SKM-1 treated with dmso at 0.1 percent for 144 hours (cell line): ENCODE data around the gene CDC6.
A peak's percentile ranks its signal among the peaks of the same experiment; 100 is the strongest.
"Not testable (repeated sequence)": the region's sequence is repeated elsewhere in the genome, so short reads cannot be mapped to it uniquely, and the experiment has no call there.

Experiments
- DNase-seq: peaks from one replicate; lab custom pipeline; 2025; ENCODE audit not compliant: unreplicated experiment; lab: John Stamatoyannopoulos, UW

The CDC6 gene

DNA sequence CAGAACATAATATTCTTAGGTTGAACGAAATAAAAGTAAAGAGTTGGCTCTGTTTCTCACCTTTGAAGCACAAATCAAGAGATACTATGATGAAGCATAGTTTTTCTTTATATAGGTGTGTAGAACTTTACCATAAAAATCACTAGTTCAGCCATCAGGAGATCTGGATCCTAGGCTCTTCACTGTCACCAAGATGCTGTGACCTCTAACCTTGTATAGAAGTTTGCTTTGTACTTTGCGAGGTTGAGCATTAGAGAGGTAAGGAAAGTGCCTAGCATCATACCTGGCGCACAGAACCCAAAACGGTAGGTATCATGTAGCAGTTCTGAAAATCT lies 553 bp upstream of the CDC6 start:
- DNase-seq: no peak

- DNase-seq: peak; percentile 56
Measured at GRCh38 chr17:40290629-40291280, 3.1 kb downstream of the CDC6 start.

- DNase-seq: no peak
Measured at GRCh38 chr17:40291281-40291664, 3.6 kb downstream of the CDC6 start.

DNA sequence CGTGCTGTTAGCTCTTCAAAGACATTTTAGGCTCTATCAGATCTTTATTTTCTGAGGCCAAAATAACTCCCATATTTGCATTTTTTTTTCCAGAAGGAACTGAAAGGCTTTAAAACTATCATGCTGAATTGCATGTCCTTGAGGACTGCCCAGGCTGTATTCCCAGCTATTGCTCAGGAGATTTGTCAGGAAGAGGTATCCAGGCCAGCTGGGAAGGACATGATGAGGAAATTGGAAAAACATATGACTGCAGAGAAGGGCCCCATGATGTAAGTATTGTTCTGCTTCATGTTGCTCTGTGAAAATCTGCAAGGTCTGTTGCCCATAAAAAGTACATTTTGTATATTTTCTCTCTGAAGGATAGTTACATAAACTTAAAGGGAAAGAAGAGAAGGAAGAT lies 5.7 kb downstream of the CDC6 start:
- DNase-seq: no peak

GRCh38 chr17:40295488-40296436 lies 8.1 kb downstream of the CDC6 start:
- DNase-seq: no peak

DNA sequence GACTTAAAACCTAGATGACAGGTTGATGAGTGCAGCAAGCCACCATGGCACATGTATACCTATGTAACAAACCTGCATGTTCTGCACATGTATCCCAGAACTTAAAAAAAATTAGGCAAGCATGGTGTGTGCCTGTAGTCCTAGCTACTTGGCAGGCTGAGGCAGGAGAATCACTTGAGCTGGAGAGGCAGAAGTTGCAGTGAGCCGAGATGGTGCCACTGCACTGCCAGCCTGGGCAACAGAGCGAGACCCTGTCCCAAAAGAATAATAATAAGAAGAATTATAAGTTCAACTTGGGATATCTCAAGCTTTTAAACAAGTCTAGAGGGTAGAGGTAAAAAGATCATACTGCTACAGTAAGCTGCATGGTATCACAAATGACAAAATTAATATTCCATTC lies 9.8 kb downstream of the CDC6 start:
- no peak for DNase-seq

GRCh38 chr17:40298726-40299125 lies 11.0 kb downstream of the CDC6 start:
- no peak for DNase-seq

- DNase-seq: not testable (repeated sequence)
Measured at GRCh38 chr17:40299159-40299757, 11.6 kb downstream of the CDC6 start.

- DNase-seq: no peak
Measured at GRCh38 chr17:40301315-40301714, 13.6 kb downstream of the CDC6 start.

DNA sequence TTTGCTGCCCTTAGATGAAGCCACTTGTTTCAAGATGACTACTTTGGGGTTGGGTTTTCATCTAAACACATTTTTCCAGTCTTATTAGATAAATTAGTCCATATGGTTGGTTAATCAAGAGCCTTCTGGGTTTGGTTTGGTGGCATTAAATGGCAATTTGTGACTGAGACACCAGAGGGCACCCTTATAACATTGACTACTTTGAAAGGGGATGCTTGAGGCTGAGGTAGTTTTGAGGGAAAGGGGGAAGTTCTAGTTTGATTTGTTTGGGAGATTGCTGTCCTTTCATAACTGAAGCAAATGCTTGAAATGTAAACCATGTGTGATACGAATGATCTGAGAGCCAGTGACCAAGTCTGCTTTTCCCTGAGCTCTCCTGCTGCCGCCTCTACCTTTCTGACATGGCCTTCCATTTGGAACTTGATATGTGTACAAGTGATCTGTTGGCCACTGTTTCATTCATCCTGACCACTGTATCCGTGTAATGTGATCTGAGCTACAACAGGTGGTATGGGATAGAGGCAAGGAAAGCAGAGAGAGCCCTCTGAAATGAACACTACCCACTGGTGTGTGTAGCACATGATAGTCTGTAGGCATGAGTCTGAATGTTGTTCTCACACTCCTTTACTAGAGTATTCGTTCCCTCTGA lies 15.5 kb downstream of the CDC6 start:
- DNase-seq: peak; percentile 71

- DNase-seq: no peak
Measured at GRCh38 chr17:40303708-40304551, 16.3 kb downstream of the CDC6 start.

- not testable (repeated sequence) for DNase-seq
Measured at GRCh38 chr17:40304552-40304863, 16.8 kb downstream of the CDC6 start.

DNA sequence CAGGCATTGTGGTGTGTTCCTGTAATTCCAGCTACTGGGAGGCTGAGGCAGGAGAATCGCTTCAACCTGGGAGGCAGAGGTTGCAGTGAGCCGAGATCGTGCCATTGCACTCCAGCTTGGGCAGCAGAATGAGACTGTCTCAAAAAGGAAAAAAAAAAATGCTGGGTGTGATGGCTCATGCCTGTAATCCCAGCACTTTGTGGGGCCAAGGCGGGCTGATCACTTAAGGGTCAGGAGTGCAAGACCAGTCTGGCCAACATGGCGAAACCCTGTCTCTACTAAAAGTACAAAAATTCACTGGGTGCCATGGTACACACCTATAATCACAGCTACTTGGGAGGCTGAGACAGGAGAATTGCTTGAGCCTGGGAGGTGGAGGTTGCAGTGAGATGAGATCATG lies 17.2 kb downstream of the CDC6 start:
- not testable (repeated sequence) for DNase-seq

DNA sequence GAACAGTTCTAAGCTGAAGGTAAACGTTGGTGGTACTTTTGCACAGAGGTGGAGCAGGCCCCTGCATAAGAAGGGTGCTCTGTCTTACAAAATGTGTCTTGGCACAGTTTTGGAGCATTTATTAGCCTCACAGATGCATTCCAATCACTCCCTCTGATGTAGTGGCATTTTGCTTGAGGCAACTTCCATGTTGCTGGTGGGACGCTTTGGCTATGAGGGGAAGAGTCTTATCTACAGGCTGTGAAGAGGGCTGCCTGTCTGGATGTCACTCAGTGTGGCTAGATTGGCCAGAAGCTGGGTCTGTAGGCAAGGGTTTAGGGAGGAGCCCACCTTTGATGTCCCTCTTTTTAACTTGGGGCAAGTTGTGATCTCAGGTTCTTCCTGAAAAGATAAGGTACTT lies 18.7 kb downstream of the CDC6 start:
- DNase-seq: no peak

GRCh38 chr17:40307001-40307730 lies 19.5 kb downstream of the CDC6 start:
- no peak for DNase-seq

- DNase-seq: peak; percentile 70
Measured at GRCh38 chr17:40307740-40308239, 20.1 kb downstream of the CDC6 start.

DNA sequence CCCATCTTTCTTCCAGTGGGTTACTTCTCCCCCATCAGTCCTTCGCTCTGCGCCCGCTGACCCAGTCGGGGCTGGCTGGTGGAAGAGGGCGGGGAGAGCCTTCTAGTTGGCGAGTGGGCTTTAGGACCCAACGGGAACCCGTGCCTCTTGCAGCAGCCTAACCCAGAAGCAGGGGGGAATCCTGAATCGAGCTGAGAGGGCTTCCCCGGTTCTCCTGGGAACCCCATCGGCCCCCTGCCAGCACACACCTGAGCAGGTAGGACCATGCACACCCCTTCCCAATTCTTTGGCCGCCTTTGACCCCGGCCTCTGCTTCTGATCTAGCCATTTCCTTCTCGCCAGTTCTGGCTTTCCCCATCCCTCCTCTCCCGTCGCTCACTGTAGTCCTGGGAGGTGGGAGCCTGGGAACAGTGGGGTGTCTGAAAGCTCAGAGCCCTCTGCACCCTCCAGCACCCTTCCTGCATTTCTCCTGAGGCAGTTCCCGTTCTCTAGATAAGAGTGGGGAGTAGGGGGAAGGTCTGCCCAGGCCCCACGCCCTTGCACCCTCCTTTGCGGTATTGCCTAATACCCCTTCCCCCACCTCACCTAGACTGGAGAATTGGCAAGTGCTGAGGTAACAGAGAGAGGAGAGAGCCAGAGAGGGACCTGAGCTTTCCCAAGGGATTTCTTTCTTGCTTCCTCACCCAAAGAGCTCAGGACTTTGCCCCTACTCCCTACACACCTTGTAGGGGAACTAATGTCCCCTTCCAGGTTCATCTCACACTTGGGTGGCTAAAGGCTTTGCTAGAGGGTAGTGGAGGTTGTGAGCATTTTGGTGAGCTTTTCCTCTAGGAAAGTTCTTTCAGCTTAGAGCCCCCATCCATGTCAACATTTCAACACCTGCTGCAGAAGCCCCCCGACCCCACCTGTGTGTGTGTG lies 21.6 kb downstream of the CDC6 start, which contains the start of gene RARA:
Gene RARA (plus strand): TSS at position 150 of the 918 bp plus-strand sequence. CDS start 22,039 bp downstream, outside the sequence.
- DNase-seq: no peak

GRCh38 chr17:40309949-40310510 lies 22.4 kb downstream of the CDC6 start:
- no peak for DNase-seq
